HepG2 (cell line): ENCODE measurements around the gene MGAT2. TPM values are rescaled to one million over a fixed set of nuclear protein-coding genes. Genes with fewer than 3 reads are reported as not detected.
A peak's percentile ranks its signal among the peaks of the same experiment; 100 is the strongest.

Experiments
- FOXP1 ChIP-seq, 2 experiments: fragments of 450-650 bp in 1 of 2; IDR thresholded peaks; 2 replicates each; pipeline ENCODE4 v1.6.1; 2017 to 2018; ENCODE audit warnings: antibody characterized with exemption in 1 of 2
- GTF2F1 ChIP-seq: fragments of 150-350 bp; IDR thresholded peaks from 2 replicates; pipeline ENCODE4 v1.6.1; 2014; ENCODE audit warnings: low read length
- IKZF1 ChIP-seq: fragments of 450-650 bp; IDR thresholded peaks from 2 replicates; pipeline ENCODE4 v1.7.1; 2016
- ISX ChIP-seq: sonication (generic); formaldehyde crosslinking; conservative IDR thresholded peaks from 2 replicates; pipeline ENCODE4 v1.5.0; 2020; ENCODE audit warnings: missing genetic modification reagents
- KAT8 ChIP-seq: IDR thresholded peaks from 2 replicates; pipeline ENCODE4 v1.6.1; 2016; ENCODE audit warnings: missing genetic modification reagents, missing compliant biosample characterization
- MBNL3 ChIP-seq: fragments of 250-450 bp; sonication (Bioruptor Pico); conservative IDR thresholded peaks from 2 replicates; pipeline ENCODE4 v1.8.0; 2022; ENCODE audit warnings: mild to moderate bottlenecking, inconsistent platforms
- REL ChIP-seq: sonication (generic); formaldehyde crosslinking; conservative IDR thresholded peaks from 2 replicates; pipeline ENCODE4 v1.8.0; 2022; ENCODE audit warnings: mild to moderate bottlenecking, missing genetic modification reagents, moderate library complexity
- TAF1 ChIP-seq: sonication (generic); formaldehyde crosslinking; IDR thresholded peaks from 2 replicates; pipeline ENCODE4 v1.4.0; 2020; ENCODE audit warnings: missing genetic modification reagents
- TCF7L2 ChIP-seq: IDR thresholded peaks from 2 replicates; pipeline ENCODE4 v1.6.1; 2011; ENCODE audit warnings: mild to moderate bottlenecking, low read depth, low read length, moderate library complexity
- ZBTB21 ChIP-seq: sonication (generic); formaldehyde crosslinking; IDR thresholded peaks from 2 replicates; pipeline ENCODE4 v1.4.0; 2020; ENCODE audit warnings: missing genetic modification reagents
- ZFX ChIP-seq: sonication (generic); formaldehyde crosslinking; IDR thresholded peaks from 2 replicates; pipeline ENCODE4 v1.4.0; 2020; ENCODE audit warnings: mild to moderate bottlenecking, low read depth, missing genetic modification reagents, moderate library complexity
- ZNF205 ChIP-seq: IDR thresholded peaks from 2 replicates; pipeline ENCODE4 v1.6.1; 2018; ENCODE audit warnings: missing biosample characterization, missing genetic modification reagents
- ZNF552 ChIP-seq: sonication (generic); formaldehyde crosslinking; IDR thresholded peaks from 2 replicates; pipeline ENCODE4 v1.9.0; 2022; ENCODE audit warnings: missing genetic modification reagents, mild to moderate bottlenecking, borderline replicate concordance
- ZNF598 ChIP-seq: sonication (generic); formaldehyde crosslinking; IDR thresholded peaks from 2 replicates; pipeline ENCODE4 v1.5.1; 2020; ENCODE audit warnings: mild to moderate bottlenecking, missing genetic modification reagents, borderline replicate concordance
- ZNF615 ChIP-seq: sonication (generic); formaldehyde crosslinking; IDR thresholded peaks from 2 replicates; pipeline ENCODE4 v1.5.0; 2020; ENCODE audit warnings: mild to moderate bottlenecking, missing genetic modification reagents, borderline replicate concordance
- ZSCAN9 ChIP-seq: IDR thresholded peaks from 2 replicates; pipeline ENCODE4 v1.6.1; 2016; ENCODE audit warnings: borderline replicate concordance
- polyA plus RNA-seq, 8 experiments: library from polyadenylated mRNA; depleted of rRNA in 3 of 8; stranded (reverse) in 7 of 8; unstranded in 1 of 8; fragments of >200 nt; fragmentation: Illumina TruSeq in 4 of 8; extraction: Trizol in 4 of 8; gene quantifications; 2 replicates each; pipeline versions ENCODE4 v1.2.1 to v1.2.3, GENCODE V29; 2011 to 2016; ENCODE audit warnings: low read depth in 4 of 8, missing spikeins in 1 of 8, mixed read lengths in 1 of 8; ENCODE audit not compliant: insufficient read depth in 1 of 8
- total RNA-seq, 5 experiments: library from RNA; depleted of rRNA; stranded (reverse); fragments of >200 nt; fragmentation: Illumina TruSeq; extraction: Trizol; gene quantifications; 2 replicates each; pipeline ENCODE4 v1.2.3, GENCODE V29; 2016; ENCODE audit warnings: low read depth in 1 of 5
- TF ChIP-seq, protein P1 (sequence below): sonication (generic); formaldehyde crosslinking; IDR thresholded peaks from 2 replicates; pipeline ENCODE4 v1.4.0; 2020; ENCODE audit warnings: mild to moderate bottlenecking, missing genetic modification reagents, borderline replicate concordance
- TF ChIP-seq, protein P2 (sequence below): sonication (generic); formaldehyde crosslinking; IDR thresholded peaks from 2 replicates; pipeline ENCODE4 v1.8.0; 2022; ENCODE audit warnings: mild to moderate bottlenecking, missing genetic modification reagents; ENCODE audit not compliant: insufficient replicate concordance
- TF ChIP-seq, protein P3 (sequence below): sonication (generic); formaldehyde crosslinking; IDR thresholded peaks from 2 replicates; pipeline ENCODE4 v1.5.1; 2020; ENCODE audit warnings: mild to moderate bottlenecking, moderate library complexity, missing genetic modification reagents

Gene MGAT2
- total and polyA plus RNA-seq, 2 of the 13 experiments (the other 11 are each of a cell fraction or from before 2014, with no cell fraction given) = 12.9 to 51.9 TPM

DNA sequence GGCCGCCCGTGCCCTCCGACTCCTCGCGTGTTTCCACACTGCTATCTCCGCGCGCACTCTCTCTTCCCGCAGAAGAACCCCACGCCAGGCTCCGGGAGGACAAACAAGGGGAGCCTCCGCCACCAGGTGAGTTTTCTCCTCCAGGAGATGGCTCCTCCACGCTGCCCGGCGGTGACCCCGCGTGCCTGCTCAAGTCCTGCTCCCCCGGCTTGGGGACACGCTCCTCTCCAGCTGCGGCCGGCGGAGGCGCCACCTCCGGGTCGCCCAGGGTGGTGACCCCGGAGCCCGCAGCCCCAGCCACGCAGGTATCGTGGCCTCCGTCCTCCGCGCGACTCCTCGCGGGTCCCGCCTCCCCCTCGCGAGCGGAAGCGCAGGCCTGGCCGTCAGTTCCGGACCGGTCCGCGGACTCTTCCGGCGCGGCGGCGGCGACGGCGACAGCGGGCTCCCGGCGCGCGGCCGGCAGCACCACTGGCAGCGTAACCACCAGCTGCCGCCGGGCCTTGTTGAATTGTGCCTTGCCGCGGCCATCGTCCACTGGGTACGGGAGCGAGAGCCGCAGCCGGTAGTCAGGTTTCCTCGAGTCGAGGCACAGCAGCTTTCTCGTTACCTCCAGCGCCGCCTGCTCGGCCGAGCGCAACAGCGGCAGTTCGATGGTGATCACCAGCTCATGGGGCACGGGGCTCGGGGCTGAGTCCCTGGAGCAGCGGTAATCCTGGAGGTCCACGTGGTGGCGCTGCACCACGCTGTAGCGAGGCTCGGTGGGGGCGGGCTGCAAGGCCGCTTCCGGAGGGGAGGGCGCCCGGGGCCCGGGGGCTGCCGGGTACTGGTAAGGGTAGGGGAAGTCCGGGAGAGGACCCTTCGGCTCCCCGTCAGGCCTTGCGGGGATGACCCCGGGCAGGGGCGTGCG is 13.3 kb downstream of the MGAT2 start (continued):
- TF ChIP-seq, protein P1, sequence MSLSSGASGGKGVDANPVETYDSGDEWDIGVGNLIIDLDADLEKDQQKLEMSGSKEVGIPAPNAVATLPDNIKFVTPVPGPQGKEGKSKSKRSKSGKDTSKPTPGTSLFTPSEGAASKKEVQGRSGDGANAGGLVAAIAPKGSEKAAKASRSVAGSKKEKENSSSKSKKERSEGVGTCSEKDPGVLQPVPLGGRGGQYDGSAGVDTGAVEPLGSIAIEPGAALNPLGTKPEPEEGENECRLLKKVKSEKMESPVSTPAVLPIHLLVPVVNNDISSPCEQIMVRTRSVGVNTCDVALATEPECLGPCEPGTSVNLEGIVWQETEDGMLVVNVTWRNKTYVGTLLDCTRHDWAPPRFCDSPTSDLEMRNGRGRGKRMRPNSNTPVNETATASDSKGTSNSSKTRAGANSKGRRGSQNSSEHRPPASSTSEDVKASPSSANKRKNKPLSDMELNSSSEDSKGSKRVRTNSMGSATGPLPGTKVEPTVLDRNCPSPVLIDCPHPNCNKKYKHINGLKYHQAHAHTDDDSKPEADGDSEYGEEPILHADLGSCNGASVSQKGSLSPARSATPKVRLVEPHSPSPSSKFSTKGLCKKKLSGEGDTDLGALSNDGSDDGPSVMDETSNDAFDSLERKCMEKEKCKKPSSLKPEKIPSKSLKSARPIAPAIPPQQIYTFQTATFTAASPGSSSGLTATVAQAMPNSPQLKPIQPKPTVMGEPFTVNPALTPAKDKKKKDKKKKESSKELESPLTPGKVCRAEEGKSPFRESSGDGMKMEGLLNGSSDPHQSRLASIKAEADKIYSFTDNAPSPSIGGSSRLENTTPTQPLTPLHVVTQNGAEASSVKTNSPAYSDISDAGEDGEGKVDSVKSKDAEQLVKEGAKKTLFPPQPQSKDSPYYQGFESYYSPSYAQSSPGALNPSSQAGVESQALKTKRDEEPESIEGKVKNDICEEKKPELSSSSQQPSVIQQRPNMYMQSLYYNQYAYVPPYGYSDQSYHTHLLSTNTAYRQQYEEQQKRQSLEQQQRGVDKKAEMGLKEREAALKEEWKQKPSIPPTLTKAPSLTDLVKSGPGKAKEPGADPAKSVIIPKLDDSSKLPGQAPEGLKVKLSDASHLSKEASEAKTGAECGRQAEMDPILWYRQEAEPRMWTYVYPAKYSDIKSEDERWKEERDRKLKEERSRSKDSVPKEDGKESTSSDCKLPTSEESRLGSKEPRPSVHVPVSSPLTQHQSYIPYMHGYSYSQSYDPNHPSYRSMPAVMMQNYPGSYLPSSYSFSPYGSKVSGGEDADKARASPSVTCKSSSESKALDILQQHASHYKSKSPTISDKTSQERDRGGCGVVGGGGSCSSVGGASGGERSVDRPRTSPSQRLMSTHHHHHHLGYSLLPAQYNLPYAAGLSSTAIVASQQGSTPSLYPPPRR = peak; percentile 56
- TF ChIP-seq ZSCAN9 (CRISPR knock-in tag) (peak; percentile 37; the same call in 1 of the 2 replicates), REL (CRISPR knock-in tag) (peak; percentile 91), GTF2F1 (no peak), FOXP1 (IDR thresholded peaks at IDR 0.05) (no peak), FOXP1 (CRISPR knock-in tag; IDR thresholded peaks at IDR 0.05) (peak; percentile 17; the same call in 1 of the 2 replicates), ZNF598 (0 out of 2 replicates have a peak, but pooled peaks have one; percentile 55), ZBTB21 (CRISPR knock-in tag) (no peak), ZFX (CRISPR knock-in tag) (peak; percentile 91), ZNF615 (CRISPR knock-in tag) (no peak; the same call in 1 of the 2 replicates), MBNL3 (CRISPR knock-in tag) (no peak), KAT8 (CRISPR knock-in tag) (peak; percentile 87), ISX (CRISPR knock-in tag) (no peak), IKZF1 (no peak), ZNF552 (CRISPR knock-in tag) (no peak; the same call in 1 of the 2 replicates), ZNF205 (CRISPR knock-in tag) (no peak), TCF7L2 (no peak), TAF1 (CRISPR knock-in tag) (peak; percentile 67)
- TF ChIP-seq, protein P2, sequence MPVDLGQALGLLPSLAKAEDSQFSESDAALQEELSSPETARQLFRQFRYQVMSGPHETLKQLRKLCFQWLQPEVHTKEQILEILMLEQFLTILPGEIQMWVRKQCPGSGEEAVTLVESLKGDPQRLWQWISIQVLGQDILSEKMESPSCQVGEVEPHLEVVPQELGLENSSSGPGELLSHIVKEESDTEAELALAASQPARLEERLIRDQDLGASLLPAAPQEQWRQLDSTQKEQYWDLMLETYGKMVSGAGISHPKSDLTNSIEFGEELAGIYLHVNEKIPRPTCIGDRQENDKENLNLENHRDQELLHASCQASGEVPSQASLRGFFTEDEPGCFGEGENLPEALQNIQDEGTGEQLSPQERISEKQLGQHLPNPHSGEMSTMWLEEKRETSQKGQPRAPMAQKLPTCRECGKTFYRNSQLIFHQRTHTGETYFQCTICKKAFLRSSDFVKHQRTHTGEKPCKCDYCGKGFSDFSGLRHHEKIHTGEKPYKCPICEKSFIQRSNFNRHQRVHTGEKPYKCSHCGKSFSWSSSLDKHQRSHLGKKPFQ (CRISPR knock-in tag) = peak; percentile 34
- TF ChIP-seq, protein P3, sequence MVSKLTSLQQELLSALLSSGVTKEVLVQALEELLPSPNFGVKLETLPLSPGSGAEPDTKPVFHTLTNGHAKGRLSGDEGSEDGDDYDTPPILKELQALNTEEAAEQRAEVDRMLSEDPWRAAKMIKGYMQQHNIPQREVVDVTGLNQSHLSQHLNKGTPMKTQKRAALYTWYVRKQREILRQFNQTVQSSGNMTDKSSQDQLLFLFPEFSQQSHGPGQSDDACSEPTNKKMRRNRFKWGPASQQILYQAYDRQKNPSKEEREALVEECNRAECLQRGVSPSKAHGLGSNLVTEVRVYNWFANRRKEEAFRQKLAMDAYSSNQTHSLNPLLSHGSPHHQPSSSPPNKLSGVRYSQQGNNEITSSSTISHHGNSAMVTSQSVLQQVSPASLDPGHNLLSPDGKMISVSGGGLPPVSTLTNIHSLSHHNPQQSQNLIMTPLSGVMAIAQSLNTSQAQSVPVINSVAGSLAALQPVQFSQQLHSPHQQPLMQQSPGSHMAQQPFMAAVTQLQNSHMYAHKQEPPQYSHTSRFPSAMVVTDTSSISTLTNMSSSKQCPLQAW = no peak; the same call in 1 of the 2 replicates
